HAP-1 (cell line): ENCODE measurements around the gene DTNB.
"Not testable (repeated sequence)": the region's sequence is repeated elsewhere in the genome, so short reads cannot be mapped to it uniquely, and the experiment has no call there.

Experiments
- DNase-seq, 2 experiments: peaks; one replicate each; pipeline ENCODE4 v3.0.0-alpha.2; 2016 to 2020; ENCODE audit warnings: low spot score in 2 of 2
- H3K27me3 ChIP-seq: fragments of 250-450 bp; sonication (Bioruptor Pico); 2 replicates; pipeline ENCODE4 v1.5.1; 2020; ENCODE audit warnings: low read depth, mild to moderate bottlenecking, moderate library complexity
- H3K36me3 ChIP-seq: fragments of 250-450 bp; sonication (Bioruptor Pico); replicated peaks from 2 replicates; pipeline ENCODE4 v1.5.1; 2020; ENCODE audit warnings: mild to moderate bottlenecking
- H3K4me1 ChIP-seq: fragments of 250-450 bp; sonication (Bioruptor Pico); 2 replicates; pipeline ENCODE4 v1.5.1; 2020; ENCODE audit warnings: mild to moderate bottlenecking
- H3K4me3 ChIP-seq: fragments of 250-450 bp; sonication (Bioruptor Pico); 2 replicates; pipeline ENCODE4 v1.5.1; 2020; ENCODE audit warnings: mild to moderate bottlenecking, moderate library complexity
- H3K9me3 ChIP-seq: fragments of 250-450 bp; sonication (Bioruptor Pico); 2 replicates; pipeline ENCODE4 v1.5.1; 2020; ENCODE audit warnings: mild to moderate bottlenecking, moderate library complexity
- in situ Hi-C: fragments of 300-500 bp; cut with MboI; formaldehyde crosslinking; loops from 3 replicates; pipeline ENCODE4 v1.14.3; 2020; ENCODE audit warnings: low sequenced_read_pairs, inconsistent platforms, mixed read lengths

Gene DTNB

DNA sequence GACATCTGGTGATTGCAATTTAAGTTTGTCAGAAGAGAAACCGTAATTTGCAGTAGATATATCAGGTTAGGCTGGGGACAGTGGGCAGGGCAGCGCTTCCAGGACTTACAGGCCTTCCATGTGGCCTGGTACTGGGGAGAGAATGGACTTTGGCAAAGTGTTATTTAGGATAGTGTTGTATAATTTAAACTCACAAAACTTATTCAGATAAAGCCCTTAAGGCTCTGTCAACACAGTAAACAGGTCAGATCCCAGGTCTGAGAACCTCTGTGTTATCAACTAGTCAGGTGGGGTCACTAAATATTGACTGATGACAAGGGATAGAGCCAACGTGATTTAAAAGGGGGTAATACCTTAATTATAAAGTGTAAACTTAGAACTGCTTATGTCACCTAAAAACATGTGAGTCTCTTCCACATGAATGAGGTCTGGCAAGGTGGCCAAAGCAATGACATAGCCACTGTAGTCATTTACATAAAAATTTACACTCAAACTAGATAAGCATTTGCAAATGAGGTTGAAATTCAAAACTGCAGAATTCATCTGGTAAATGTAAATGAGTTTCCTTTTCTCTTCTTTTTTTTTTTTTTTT lies 251.5 kb downstream of the DTNB start:
- no peaks in the 10 kb centered on the region for H3K36me3 ChIP-seq
- no peak overlapping the region for H3K4me3 ChIP-seq
- DNase-seq, result no peak
- in situ Hi-C loops, result no loop called here
- H3K27me3 ChIP-seq, result no peaks in the 10 kb centered on the region
- H3K9me3 ChIP-seq, result no peaks in the 10 kb centered on the region
- no peaks in the 10 kb centered on the region for H3K4me1 ChIP-seq

- Histone ChIP-seq H3K4me3 (no peak overlapping the region), H3K27me3 (no peaks in the 10 kb centered on the region), H3K9me3 (no peaks in the 10 kb centered on the region), H3K4me1 (no peaks in the 10 kb centered on the region), H3K36me3 (no peaks in the 10 kb centered on the region)
- no peak for DNase-seq
- in situ Hi-C loops, result no loop called here
These were observed 252.1 kb downstream of the DTNB start for GRCh38 chr2:25421289-25421688.

DNA sequence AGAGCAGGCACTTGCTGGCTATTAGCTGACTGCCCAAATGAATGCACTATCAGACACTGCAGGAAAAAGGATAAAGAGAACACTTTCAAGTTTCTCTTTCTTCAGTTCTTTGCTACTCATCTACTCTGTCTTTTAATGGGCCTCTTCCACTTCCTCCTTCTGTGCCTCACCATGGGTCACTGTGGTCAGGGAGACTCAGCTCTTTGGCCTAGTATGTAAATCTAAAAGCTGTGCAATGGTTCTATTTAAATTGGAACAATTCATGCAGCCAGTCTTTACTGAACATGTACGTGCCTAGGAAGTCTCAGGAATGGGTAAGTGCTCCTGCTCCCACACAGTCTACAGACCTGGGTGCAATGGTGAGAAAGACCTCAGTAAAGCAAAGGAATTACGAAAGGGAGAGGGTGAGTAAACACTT lies 252.5 kb downstream of the DTNB start:
- DNase-seq, result no peak
- H3K4me3 ChIP-seq, result no peak overlapping the region
- in situ Hi-C loops, result no loop called here
- H3K27me3 ChIP-seq, result no peaks in the 10 kb centered on the region
- no peaks in the 10 kb centered on the region for H3K36me3 ChIP-seq
- no peaks in the 10 kb centered on the region for H3K4me1 ChIP-seq
- H3K9me3 ChIP-seq, result no peaks in the 10 kb centered on the region

- no peak overlapping the region for H3K4me3 ChIP-seq
- no peak for DNase-seq
- in situ Hi-C loops, result no loop called here
These were observed 253.6 kb downstream of the DTNB start for GRCh38 chr2:25419678-25420242.

DNA sequence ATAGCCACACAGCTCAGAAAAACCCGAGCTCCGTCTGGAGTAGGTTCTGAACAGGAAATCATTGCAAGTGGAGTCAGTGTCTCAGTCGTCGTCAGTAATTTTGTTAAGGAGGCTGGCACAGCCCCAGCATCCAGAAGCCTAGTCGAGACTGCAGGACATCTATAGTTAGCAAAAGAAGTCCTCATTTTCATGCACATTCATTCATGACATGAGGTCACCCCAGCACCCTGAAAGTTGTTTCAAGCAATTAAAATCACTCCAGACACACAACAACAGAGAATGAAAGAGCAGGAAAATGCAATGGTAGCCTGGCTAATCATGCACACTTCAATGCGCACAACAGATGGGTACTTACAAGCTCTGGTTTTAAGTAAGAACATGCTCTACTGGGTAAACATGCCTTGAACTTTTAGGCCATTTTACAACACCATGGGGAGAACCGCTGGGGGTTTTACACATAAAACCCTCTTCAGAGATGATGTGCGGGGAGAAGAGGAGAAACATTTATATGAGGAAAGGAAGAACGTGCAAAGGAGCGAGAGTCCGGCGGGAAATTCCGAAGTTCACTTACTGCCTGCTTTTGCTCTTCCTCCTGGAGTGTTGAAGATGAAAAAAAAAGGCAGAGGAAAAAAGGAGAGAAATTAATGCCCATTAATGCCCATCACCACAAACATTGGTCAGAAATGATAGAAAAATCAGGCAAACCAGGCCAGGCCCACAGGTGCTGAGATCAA lies 254.3 kb downstream of the DTNB start:
- no peak for DNase-seq
- H3K27me3 ChIP-seq, result no peaks in the 10 kb centered on the region
- H3K36me3 ChIP-seq, result no peaks in the 10 kb centered on the region
- no peak overlapping the region for H3K4me3 ChIP-seq
- no peaks in the 10 kb centered on the region for H3K4me1 ChIP-seq
- H3K9me3 ChIP-seq, result no peaks in the 10 kb centered on the region
- in situ Hi-C loops, result no loop called here

More at GRCh38 chr2:25419678-25420242, 253.6 kb downstream of the DTNB start:
- H3K27me3 ChIP-seq, result no peaks in the 10 kb centered on the region
- no peaks in the 10 kb centered on the region for H3K4me1 ChIP-seq
- no peaks in the 10 kb centered on the region for H3K36me3 ChIP-seq
- no peaks in the 10 kb centered on the region for H3K9me3 ChIP-seq

- no peak for DNase-seq
- Histone ChIP-seq H3K9me3 (no peaks in the 10 kb centered on the region), H3K36me3 (no peaks in the 10 kb centered on the region), H3K4me1 (no peaks in the 10 kb centered on the region), H3K27me3 (no peaks in the 10 kb centered on the region), H3K4me3 (no peak overlapping the region)
- in situ Hi-C loops, result no loop called here
These were observed 255.5 kb downstream of the DTNB start for GRCh38 chr2:25417715-25418369.

- in situ Hi-C loops, result no loop called here
- Histone ChIP-seq H3K4me1 (no peaks in the 10 kb centered on the region), H3K36me3 (no peaks in the 10 kb centered on the region), H3K4me3 (no peak overlapping the region), H3K9me3 (no peaks in the 10 kb centered on the region), H3K27me3 (no peaks in the 10 kb centered on the region)
- no peak for DNase-seq
These were observed 256.7 kb downstream of the DTNB start for GRCh38 chr2:25416674-25417073.

- DNase-seq, result no peak
- H3K9me3 ChIP-seq, result no peaks in the 10 kb centered on the region
- H3K4me1 ChIP-seq, result no peaks in the 10 kb centered on the region
- no peaks in the 10 kb centered on the region for H3K36me3 ChIP-seq
- in situ Hi-C loops, result no loop called here
- H3K4me3 ChIP-seq, result no peak overlapping the region
- no peaks in the 10 kb centered on the region for H3K27me3 ChIP-seq
These were observed 258.6 kb downstream of the DTNB start for GRCh38 chr2:25414781-25415180.

GRCh38 chr2:25413409-25413808 lies 260.0 kb downstream of the DTNB start:
- DNase-seq, in situ Hi-C loops, H3K36me3 ChIP-seq, H3K4me3 ChIP-seq, H3K9me3 ChIP-seq, H3K4me1 ChIP-seq, H3K27me3 ChIP-seq: not testable (repeated sequence)

DNA sequence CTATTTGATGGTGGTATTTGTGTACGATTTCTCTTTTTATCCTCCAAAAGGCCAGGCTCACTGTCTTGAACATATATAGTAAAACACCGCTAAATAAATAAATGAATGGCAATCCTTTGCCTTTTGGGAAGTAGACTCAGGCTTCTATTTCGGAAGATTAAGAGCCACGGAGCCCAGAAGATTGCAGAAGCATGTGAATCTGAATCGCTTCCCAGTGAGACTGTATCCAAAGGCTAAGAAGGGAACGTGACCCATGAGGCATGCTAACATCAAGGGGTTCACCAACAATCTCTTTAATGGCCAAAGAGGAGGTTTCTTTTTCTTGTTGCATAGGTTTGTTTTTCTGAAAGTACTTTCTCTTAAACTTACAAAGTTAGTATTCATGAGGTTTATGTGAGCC lies 261.6 kb downstream of the DTNB start:
- no peak for DNase-seq
- Histone ChIP-seq H3K9me3 (no peaks in the 10 kb centered on the region), H3K27me3 (no peaks in the 10 kb centered on the region), H3K36me3 (no peaks in the 10 kb centered on the region), H3K4me1 (no peaks in the 10 kb centered on the region), H3K4me3 (no peak overlapping the region)
- in situ Hi-C loops, result no loop called here

- Histone ChIP-seq H3K36me3 (no peaks in the 10 kb centered on the region), H3K4me3 (no peak overlapping the region), H3K9me3 (no peaks in the 10 kb centered on the region), H3K27me3 (no peaks in the 10 kb centered on the region), H3K4me1 (no peaks in the 10 kb centered on the region)
- in situ Hi-C loops, result no loop called here
- no peak for DNase-seq
These were observed 262.1 kb downstream of the DTNB start for GRCh38 chr2:25411281-25411680.

DNA sequence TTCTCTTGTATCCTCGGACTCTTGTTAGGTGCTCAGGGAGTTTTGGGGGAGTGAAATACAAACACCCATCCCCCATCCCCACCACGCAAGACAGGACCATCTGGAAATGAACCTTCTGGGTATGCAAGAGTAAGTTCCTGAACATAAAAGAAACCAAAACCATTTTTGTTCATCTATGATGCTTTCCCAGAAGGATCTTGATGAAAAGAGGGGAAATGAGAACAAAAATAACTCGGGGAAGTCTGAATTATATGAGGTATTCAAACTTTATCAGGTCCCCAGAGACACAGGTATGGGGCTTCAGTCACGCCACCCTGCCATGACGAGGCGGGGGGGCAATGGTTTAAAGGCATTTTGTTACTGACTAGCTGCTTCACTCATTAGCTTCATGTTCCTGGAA lies 263.0 kb downstream of the DTNB start:
- Histone ChIP-seq H3K27me3 (no peaks in the 10 kb centered on the region), H3K36me3 (no peaks in the 10 kb centered on the region), H3K4me3 (no peak overlapping the region), H3K4me1 (no peaks in the 10 kb centered on the region), H3K9me3 (no peaks in the 10 kb centered on the region)
- no peak for DNase-seq
- in situ Hi-C loops, result no loop called here

GRCh38 chr2:25409468-25409867 lies 263.9 kb downstream of the DTNB start:
- Histone ChIP-seq H3K27me3 (no peaks in the 10 kb centered on the region), H3K36me3 (no peaks in the 10 kb centered on the region), H3K9me3 (no peaks in the 10 kb centered on the region), H3K4me1 (no peaks in the 10 kb centered on the region), H3K4me3 (no peak overlapping the region)
- in situ Hi-C loops, result no loop called here
- DNase-seq, result no peak

DNA sequence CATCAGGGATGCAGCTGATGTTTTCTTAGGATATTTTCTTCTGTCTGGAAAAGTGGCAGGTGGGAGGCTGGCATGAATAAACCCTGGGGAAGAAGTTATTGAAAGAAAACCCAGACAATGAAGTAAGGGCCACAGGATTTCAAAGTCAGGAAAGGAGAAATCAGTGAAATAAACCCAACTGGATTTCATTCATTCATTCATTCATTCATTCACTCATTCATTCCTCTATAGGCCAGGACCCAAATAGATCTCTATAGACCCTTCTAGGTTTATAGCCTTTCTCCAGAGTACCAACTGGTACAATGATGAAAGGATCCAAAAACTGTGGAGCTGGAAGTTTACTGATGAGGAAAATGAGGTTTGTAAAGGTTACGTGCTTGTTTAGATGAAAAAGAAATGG lies 264.3 kb downstream of the DTNB start:
- Histone ChIP-seq H3K4me3 (no peak overlapping the region), H3K9me3 (no peaks in the 10 kb centered on the region), H3K27me3 (no peaks in the 10 kb centered on the region), H3K4me1 (no peaks in the 10 kb centered on the region), H3K36me3 (no peaks in the 10 kb centered on the region)
- DNase-seq, result no peak
- in situ Hi-C loops, result no loop called here
